ENCODE results near the gene TCF25.

DNA sequence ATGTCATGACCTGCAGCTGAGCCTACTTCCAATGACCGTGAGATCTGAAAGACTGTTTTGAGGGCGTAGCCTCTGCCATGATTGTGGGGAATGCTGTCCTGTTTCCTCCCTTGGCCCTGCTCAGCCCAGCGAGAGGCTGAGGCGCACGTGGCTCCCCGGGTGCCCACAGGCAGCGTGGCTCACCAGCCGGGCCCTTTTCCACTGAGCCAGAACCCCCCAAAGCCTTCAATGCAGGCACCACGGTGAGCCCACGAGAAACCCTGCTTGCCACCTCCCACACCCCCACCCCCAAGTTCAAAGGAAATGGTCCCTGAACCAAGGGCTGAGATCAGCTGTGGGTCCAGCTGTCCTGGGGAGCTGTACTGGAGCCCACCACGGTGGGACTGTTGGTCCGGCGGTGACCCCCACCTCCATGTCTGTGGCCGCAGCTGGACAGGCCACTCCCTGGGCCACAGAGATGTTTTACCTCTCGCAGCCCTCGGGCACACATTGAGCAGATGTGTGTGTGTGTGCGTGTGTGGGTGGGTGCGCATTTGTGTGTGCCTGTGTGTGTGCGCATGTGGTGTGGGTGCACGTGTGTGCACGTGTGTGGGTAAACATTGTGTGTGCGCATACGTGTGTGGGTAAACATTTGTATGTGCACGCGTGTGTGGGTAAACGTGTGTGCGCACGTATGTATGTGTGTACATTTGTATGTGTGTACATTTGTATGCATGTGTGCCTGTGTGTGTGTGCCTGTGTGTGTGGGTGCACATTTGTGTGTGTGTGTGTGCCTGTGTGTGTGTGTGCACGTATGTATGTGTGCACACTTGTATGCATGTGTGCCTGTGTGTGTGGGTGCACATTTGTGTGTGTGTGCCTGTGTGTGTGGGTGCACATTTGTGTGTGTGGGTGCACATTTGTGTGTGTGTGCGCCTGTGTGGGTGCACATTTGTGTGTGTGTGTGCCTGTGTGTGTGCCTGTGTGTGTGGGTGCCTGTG, 40.3 kb downstream of the TCF25 start:
- TF ChIP-seq, protein P1, sequence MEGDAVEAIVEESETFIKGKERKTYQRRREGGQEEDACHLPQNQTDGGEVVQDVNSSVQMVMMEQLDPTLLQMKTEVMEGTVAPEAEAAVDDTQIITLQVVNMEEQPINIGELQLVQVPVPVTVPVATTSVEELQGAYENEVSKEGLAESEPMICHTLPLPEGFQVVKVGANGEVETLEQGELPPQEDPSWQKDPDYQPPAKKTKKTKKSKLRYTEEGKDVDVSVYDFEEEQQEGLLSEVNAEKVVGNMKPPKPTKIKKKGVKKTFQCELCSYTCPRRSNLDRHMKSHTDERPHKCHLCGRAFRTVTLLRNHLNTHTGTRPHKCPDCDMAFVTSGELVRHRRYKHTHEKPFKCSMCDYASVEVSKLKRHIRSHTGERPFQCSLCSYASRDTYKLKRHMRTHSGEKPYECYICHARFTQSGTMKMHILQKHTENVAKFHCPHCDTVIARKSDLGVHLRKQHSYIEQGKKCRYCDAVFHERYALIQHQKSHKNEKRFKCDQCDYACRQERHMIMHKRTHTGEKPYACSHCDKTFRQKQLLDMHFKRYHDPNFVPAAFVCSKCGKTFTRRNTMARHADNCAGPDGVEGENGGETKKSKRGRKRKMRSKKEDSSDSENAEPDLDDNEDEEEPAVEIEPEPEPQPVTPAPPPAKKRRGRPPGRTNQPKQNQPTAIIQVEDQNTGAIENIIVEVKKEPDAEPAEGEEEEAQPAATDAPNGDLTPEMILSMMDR (conservative IDR thresholded peaks at IDR 0.05; ENCODE audit: low read depth in 2 of 2), result no peak
- TF ChIP-seq EZH2phosphoT487 (IDR thresholded peaks at IDR 0.05; ENCODE audit: unreplicated experiment), result no peak
- TF ChIP-seq EZH2 (IDR thresholded peaks at IDR 0.05; ENCODE audit: low read depth, unreplicated experiment), result no peak
- no peak for TF ChIP-seq ZNF114 (CRISPR knock-in tag; IDR thresholded peaks at IDR 0.05)
- TF ChIP-seq CREB1 (CRISPR knock-in tag; IDR thresholded peaks at IDR 0.05; ENCODE audit: low read depth), result no peak
- TF ChIP-seq, protein P2, sequence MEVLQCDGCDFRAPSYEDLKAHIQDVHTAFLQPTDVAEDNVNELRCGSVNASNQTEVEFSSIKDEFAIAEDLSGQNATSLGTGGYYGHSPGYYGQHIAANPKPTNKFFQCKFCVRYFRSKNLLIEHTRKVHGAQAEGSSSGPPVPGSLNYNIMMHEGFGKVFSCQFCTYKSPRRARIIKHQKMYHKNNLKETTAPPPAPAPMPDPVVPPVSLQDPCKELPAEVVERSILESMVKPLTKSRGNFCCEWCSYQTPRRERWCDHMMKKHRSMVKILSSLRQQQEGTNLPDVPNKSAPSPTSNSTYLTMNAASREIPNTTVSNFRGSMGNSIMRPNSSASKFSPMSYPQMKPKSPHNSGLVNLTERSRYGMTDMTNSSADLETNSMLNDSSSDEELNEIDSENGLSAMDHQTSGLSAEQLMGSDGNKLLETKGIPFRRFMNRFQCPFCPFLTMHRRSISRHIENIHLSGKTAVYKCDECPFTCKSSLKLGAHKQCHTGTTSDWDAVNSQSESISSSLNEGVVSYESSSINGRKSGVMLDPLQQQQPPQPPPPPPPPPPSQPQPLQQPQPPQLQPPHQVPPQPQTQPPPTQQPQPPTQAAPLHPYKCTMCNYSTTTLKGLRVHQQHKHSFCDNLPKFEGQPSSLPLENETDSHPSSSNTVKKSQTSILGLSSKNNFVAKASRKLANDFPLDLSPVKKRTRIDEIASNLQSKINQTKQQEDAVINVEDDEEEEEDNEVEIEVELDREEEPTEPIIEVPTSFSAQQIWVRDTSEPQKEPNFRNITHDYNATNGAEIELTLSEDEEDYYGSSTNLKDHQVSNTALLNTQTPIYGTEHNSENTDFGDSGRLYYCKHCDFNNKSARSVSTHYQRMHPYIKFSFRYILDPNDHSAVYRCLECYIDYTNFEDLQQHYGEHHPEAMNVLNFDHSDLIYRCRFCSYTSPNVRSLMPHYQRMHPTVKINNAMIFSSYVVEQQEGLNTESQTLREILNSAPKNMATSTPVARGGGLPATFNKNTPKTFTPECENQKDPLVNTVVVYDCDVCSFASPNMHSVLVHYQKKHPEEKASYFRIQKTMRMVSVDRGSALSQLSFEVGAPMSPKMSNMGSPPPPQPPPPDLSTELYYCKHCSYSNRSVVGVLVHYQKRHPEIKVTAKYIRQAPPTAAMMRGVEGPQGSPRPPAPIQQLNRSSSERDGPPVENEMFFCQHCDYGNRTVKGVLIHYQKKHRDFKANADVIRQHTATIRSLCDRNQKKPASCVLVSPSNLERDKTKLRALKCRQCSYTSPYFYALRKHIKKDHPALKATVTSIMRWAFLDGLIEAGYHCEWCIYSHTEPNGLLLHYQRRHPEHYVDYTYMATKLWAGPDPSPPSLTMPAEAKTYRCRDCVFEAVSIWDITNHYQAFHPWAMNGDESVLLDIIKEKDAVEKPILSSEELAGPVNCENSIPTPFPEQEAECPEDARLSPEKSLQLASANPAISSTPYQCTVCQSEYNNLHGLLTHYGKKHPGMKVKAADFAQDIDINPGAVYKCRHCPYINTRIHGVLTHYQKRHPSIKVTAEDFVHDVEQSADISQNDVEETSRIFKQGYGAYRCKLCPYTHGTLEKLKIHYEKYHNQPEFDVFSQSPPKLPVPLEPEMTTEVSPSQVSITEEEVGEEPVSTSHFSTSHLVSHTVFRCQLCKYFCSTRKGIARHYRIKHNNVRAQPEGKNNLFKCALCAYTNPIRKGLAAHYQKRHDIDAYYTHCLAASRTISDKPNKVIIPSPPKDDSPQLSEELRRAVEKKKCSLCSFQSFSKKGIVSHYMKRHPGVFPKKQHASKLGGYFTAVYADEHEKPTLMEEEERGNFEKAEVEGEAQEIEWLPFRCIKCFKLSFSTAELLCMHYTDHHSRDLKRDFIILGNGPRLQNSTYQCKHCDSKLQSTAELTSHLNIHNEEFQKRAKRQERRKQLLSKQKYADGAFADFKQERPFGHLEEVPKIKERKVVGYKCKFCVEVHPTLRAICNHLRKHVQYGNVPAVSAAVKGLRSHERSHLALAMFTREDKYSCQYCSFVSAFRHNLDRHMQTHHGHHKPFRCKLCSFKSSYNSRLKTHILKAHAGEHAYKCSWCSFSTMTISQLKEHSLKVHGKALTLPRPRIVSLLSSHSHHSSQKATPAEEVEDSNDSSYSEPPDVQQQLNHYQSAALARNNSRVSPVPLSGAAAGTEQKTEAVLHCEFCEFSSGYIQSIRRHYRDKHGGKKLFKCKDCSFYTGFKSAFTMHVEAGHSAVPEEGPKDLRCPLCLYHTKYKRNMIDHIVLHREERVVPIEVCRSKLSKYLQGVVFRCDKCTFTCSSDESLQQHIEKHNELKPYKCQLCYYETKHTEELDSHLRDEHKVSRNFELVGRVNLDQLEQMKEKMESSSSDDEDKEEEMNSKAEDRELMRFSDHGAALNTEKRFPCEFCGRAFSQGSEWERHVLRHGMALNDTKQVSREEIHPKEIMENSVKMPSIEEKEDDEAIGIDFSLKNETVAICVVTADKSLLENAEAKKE (CRISPR knock-in tag; IDR thresholded peaks at IDR 0.05), result no peak
- no peak for TF ChIP-seq ZNF331 (CRISPR knock-in tag; IDR thresholded peaks at IDR 0.05; ENCODE audit: low read depth)
- no peak for TF ChIP-seq POLR2AphosphoS5 (IDR thresholded peaks at IDR 0.05; ENCODE audit: low read depth)
- TF ChIP-seq, protein P3, sequence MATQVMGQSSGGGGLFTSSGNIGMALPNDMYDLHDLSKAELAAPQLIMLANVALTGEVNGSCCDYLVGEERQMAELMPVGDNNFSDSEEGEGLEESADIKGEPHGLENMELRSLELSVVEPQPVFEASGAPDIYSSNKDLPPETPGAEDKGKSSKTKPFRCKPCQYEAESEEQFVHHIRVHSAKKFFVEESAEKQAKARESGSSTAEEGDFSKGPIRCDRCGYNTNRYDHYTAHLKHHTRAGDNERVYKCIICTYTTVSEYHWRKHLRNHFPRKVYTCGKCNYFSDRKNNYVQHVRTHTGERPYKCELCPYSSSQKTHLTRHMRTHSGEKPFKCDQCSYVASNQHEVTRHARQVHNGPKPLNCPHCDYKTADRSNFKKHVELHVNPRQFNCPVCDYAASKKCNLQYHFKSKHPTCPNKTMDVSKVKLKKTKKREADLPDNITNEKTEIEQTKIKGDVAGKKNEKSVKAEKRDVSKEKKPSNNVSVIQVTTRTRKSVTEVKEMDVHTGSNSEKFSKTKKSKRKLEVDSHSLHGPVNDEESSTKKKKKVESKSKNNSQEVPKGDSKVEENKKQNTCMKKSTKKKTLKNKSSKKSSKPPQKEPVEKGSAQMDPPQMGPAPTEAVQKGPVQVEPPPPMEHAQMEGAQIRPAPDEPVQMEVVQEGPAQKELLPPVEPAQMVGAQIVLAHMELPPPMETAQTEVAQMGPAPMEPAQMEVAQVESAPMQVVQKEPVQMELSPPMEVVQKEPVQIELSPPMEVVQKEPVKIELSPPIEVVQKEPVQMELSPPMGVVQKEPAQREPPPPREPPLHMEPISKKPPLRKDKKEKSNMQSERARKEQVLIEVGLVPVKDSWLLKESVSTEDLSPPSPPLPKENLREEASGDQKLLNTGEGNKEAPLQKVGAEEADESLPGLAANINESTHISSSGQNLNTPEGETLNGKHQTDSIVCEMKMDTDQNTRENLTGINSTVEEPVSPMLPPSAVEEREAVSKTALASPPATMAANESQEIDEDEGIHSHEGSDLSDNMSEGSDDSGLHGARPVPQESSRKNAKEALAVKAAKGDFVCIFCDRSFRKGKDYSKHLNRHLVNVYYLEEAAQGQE (IDR thresholded peaks at IDR 0.05; ENCODE audit: unreplicated experiment), result no peak
- TF ChIP-seq STAT1 (IDR thresholded peaks at IDR 0.05; ENCODE audit: unreplicated experiment), result no peak
- TF ChIP-seq, protein P4, sequence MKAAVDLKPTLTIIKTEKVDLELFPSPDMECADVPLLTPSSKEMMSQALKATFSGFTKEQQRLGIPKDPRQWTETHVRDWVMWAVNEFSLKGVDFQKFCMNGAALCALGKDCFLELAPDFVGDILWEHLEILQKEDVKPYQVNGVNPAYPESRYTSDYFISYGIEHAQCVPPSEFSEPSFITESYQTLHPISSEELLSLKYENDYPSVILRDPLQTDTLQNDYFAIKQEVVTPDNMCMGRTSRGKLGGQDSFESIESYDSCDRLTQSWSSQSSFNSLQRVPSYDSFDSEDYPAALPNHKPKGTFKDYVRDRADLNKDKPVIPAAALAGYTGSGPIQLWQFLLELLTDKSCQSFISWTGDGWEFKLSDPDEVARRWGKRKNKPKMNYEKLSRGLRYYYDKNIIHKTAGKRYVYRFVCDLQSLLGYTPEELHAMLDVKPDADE (IDR thresholded peaks at IDR 0.05), result no peak

Measured in GM23338 (cell line).